Psoas muscle (tissue), 8 donors: ENCODE results near the gene DOLK. TPM values are rescaled to one million over a fixed set of nuclear protein-coding genes. Genes with fewer than 3 reads are reported as not detected.
A peak's percentile ranks its signal among the peaks of the same experiment; 100 is the strongest.

Experiments used
- ATAC-seq, 4 donors: fragments of 200-7000 bp; cut with Tn5 transposase; one replicate each; pipeline ENCODE4 v1.9.1; 2020; ENCODE audit warnings: moderate library complexity in 3 of 4, mild to moderate bottlenecking in 2 of 4
- DNase-seq, 2 donors: peaks; one replicate each; pipeline ENCODE4 v3.0.0-alpha.2; 2020
- H3K27ac ChIP-seq: fragments of 200-600 bp; one replicate; pipeline ENCODE4 v1.8.0; 2022
- H3K27me3 ChIP-seq, 3 donors: fragments of 200-600 bp in 1 of 3; one replicate each; pipeline versions ENCODE4 v1.6.1 to v1.8.0; 2013 to 2022; ENCODE audit warnings: low read length in 2 of 3, mild to moderate bottlenecking in 2 of 3, moderate library complexity in 1 of 3; ENCODE audit not compliant: insufficient read depth in 3 of 3
- H3K36me3 ChIP-seq, 2 donors: fragments of 200-600 bp in 1 of 2; one replicate each; pipeline versions ENCODE4 v1.6.1 to v1.8.0; 2013 to 2022; ENCODE audit warnings: low read depth in 1 of 2, mild to moderate bottlenecking in 1 of 2, moderate library complexity in 1 of 2; ENCODE audit not compliant: insufficient read depth in 1 of 2
- H3K4me1 ChIP-seq: fragments of 200-600 bp; one replicate; pipeline ENCODE4 v1.8.0; 2022
- H3K4me3 ChIP-seq: fragments of 200-600 bp; one replicate; pipeline ENCODE4 v1.8.0; 2022; ENCODE audit warnings: mild to moderate bottlenecking
- H3K9me3 ChIP-seq: fragments of 200-600 bp; one replicate; pipeline ENCODE4 v1.8.0; 2022
- CTCF ChIP-seq: fragments of 200-600 bp; IDR thresholded peaks from one replicate; pipeline ENCODE4 v1.8.0; 2022; ENCODE audit warnings: antibody characterized with exemption
- WGBS, 3 donors: extraction: QIAGEN DNeasy Blood & Tissue Kit; methylation state at CpG; one replicate each; pipeline versions ENCODE4 v1.1.6 to v1.1.7; 2013; 5-methylcytosine and 5-hydroxymethylcytosine counted together
- intact Hi-C, 2 donors: fragments of 100-400 bp; cut with DNase I; formaldehyde crosslinking; loops; one replicate each; pipeline versions ENCODE4 v1.11.0 to v1.14.2; 2022
- polyA plus RNA-seq, 3 donors: library from polyadenylated mRNA; stranded (reverse); fragments of 200-250 nt; gene quantifications; one replicate each; pipeline ENCODE4 v1.2.3, GENCODE V29; 2013
- total RNA-seq, 4 donors: library from RNA; stranded (reverse); fragmentation: NEBNext Ultra II Directional in 2 of 4; extraction: Animal tissue kit (Norgen Biotek cat#: 25700) in 2 of 4; gene quantifications; one replicate each; pipeline versions ENCODE4 v1.2.1 to v1.2.4, GENCODE V29; 2021 to 2023
- donor health status: healthy with polysubstance abuse.
- donor health status: DM: no; HTN: no; CAD: no; lungs with moderate emphysema.
- donor health status: Bipolar disorder and iron deficiency.
- donor health status: healthy.
- donor health status: DM: yes; HTN: yes; CAD: no.
- donor health status: DM: no; HTN: no; CAD: no.
- donor health status: DM: no; HTN: no; CAD: no.
- donor health status: DM: yes; HTN: yes; CAD: no.

DOLK gene
- total and polyA plus RNA-seq, 7 donors, result 4.5 to 14.0 (median 7.5) TPM

- Histone ChIP-seq H3K27me3 (no peaks in the 10 kb centered on the region), H3K9me3 (no peaks in the 10 kb centered on the region), H3K4me3 (no peak overlapping the region), H3K27ac (no peak overlapping the region), H3K4me1 (no peaks in the 10 kb centered on the region), H3K36me3 (peaks cover 0 to 27% of the 10 kb centered on the region in 2 donors)
- DNase-seq (peak in 1 of 2 donors; percentile 10), ATAC-seq (no peak)
- TF ChIP-seq CTCF, result no peak
- intact Hi-C loops, result no loop called here
- WGBS, 3 donors, result 86 to 94% (median 88%) methylated on average over 11 of the region's 11 CpGs
These were observed 11.1 kb downstream of the DOLK start for GRCh38 chr9:128936171-128936865.

GRCh38 chr9:128933731-128934130, 13.7 kb downstream of the DOLK start:
- DNase-seq (peak in 1 of 2 donors; percentile 19), ATAC-seq (no peak)
- Histone ChIP-seq H3K36me3 (peaks cover 0 to 27% of the 10 kb centered on the region in 2 donors), H3K27ac (no peak overlapping the region), H3K4me1 (no peaks in the 10 kb centered on the region), H3K27me3 (no peaks in the 10 kb centered on the region), H3K4me3 (no peak overlapping the region), H3K9me3 (no peaks in the 10 kb centered on the region)
- no peak for TF ChIP-seq CTCF
- WGBS, 3 donors, result 79 to 87% (median 85%) methylated on average over 5 of the region's 5 CpGs
- intact Hi-C loops, result no loop called here

- Histone ChIP-seq H3K36me3 (peaks cover 0 to 10% of the 10 kb centered on the region in 2 donors), H3K4me1 (peaks cover 4% of the 10 kb centered on the region), H3K27ac (no peak overlapping the region), H3K9me3 (no peaks in the 10 kb centered on the region), H3K4me3 (no peak overlapping the region), H3K27me3 (no peaks in the 10 kb centered on the region)
- WGBS, 3 donors, result 86 to 94% (median 90%) methylated on average over 4 of the region's 4 CpGs
- no peak for ATAC-seq
- intact Hi-C loops, result loop anchor here in 1 of 2 donors (5.0 kb wide), 1 partner anchor 67 kb away; no protein-coding TSS in a partner anchor
- no peak for DNase-seq
- TF ChIP-seq CTCF, result no peak
These were observed 17.8 kb downstream of the DOLK start for GRCh38 chr9:128929560-128929959.

GRCh38 chr9:128928624-128929023, 18.8 kb downstream of the DOLK start:
- no peak overlapping the region for H3K4me3 ChIP-seq
- peaks cover 4% of the 10 kb centered on the region for H3K4me1 ChIP-seq
- H3K27ac ChIP-seq, result no peak overlapping the region
- ATAC-seq, result no peak
- H3K36me3 ChIP-seq, result peaks cover 0 to under 1% of the 10 kb centered on the region in 2 donors
- H3K27me3 ChIP-seq, result no peaks in the 10 kb centered on the region
- no peak for DNase-seq
- TF ChIP-seq CTCF, result no peak
- 86 to 89% (median 88%) methylated on average over 2 of the region's 2 CpGs for WGBS, 3 donors
- no peaks in the 10 kb centered on the region for H3K9me3 ChIP-seq
- intact Hi-C loops, result loop anchor here (1.0 to 5.0 kb wide), 3 partner anchors 65 to 76 kb away; no protein-coding TSS in a partner anchor
